H1 (cell line): Measurements from ENCODE around the gene B9D2. TPM values are rescaled to one million over a fixed set of nuclear protein-coding genes. Genes with fewer than 3 reads are reported as not detected.

ENCODE experiments used
- CTCF ChIA-PET: fragments of 300-600 bp; sonication (Branson Sonifier 250); formaldehyde crosslinking; loops from one replicate; lab custom pipeline; 2021; ENCODE audit not compliant: partially characterized antibody; lab: Charles Lee
- POLR2A ChIA-PET: fragments of 300-600 bp; sonication (Branson Sonifier 250); formaldehyde crosslinking; loops from one replicate; lab custom pipeline; 2021; ENCODE audit warnings: inconsistent platforms; ENCODE audit not compliant: partially characterized antibody; lab: Charles Lee
- DNase-seq, 2 experiments: peaks; one replicate each; pipeline versions ENCODE4 v3.0.0 to v3.0.0-alpha.2; 2010 to 2022; ENCODE audit warnings: low spot score in 2 of 2, low read depth in 1 of 2, mixed read lengths in 1 of 2
- FAIRE-seq: peaks from 2 replicates; lab custom pipeline; 2011; peaks lifted over from hg19 to GRCh38; lab: Jason Lieb, UNC
- H2AFZ ChIP-seq: 2 replicates; pipeline ENCODE4 v1.8.1; 2012; ENCODE audit warnings: low read length, inconsistent platforms
- H2AK5ac ChIP-seq: 2 replicates; pipeline ENCODE4 v1.6.1; 2013; ENCODE audit warnings: low read depth, low read length
- H2BK120ac ChIP-seq: replicated peaks from 2 replicates; pipeline ENCODE3; 2013; ENCODE audit warnings: low read depth, low read length, inconsistent platforms
- H2BK12ac ChIP-seq: 2 replicates; pipeline ENCODE4 v1.6.1; 2013; ENCODE audit warnings: low read depth, low read length
- H2BK15ac ChIP-seq: 2 replicates; pipeline ENCODE4 v1.6.1; 2013; ENCODE audit warnings: low read length
- H2BK20ac ChIP-seq: 2 replicates; pipeline ENCODE4 v1.6.1; 2013; ENCODE audit warnings: low read length
- H2BK5ac ChIP-seq: 2 replicates; pipeline ENCODE4 v1.6.1; 2013; ENCODE audit warnings: low read depth, low read length
- H3K14ac ChIP-seq: 2 replicates; pipeline ENCODE4 v1.6.1; 2013; ENCODE audit warnings: inconsistent platforms; ENCODE audit not compliant: insufficient read length
- H3K18ac ChIP-seq: 2 replicates; pipeline ENCODE4 v1.6.1; 2013; ENCODE audit warnings: low read length; ENCODE audit errors: extremely low read depth
- H3K23ac ChIP-seq: 2 replicates; pipeline ENCODE4 v1.6.1; 2013; ENCODE audit warnings: inconsistent platforms; ENCODE audit not compliant: insufficient read length
- H3K23me2 ChIP-seq: 2 replicates; pipeline ENCODE4 v1.6.1; 2013; ENCODE audit warnings: low read depth, low read length
- H3K27ac ChIP-seq: 2 replicates; pipeline ENCODE4 v1.6.1; 2011; ENCODE audit warnings: low read depth, low read length, inconsistent platforms
- H3K27me3 ChIP-seq, 4 experiments: replicated peaks in 1 of 4; 1 replicate in 1 of 4; 2 replicates in 3 of 4; pipeline versions ENCODE4 v1.6.1 to v1.8.1; 2011 to 2013; ENCODE audit warnings: low read length in 3 of 4, mild to moderate bottlenecking in 3 of 4, inconsistent platforms in 2 of 4, mixed read lengths in 2 of 4, moderate library complexity in 1 of 4; ENCODE audit not compliant: control insufficient read depth in 3 of 4, insufficient read depth in 3 of 4; ENCODE audit errors: extremely low read depth in 1 of 4
- H3K36me3 ChIP-seq, 4 experiments: 2 replicates each; pipeline versions ENCODE4 v1.6.1 to v1.8.1; 2011 to 2013; ENCODE audit warnings: mild to moderate bottlenecking in 4 of 4, low read length in 3 of 4, moderate library complexity in 2 of 4, control low read depth in 1 of 4, inconsistent platforms in 1 of 4; ENCODE audit not compliant: insufficient read depth in 4 of 4, control insufficient read depth in 2 of 4
- H3K4ac ChIP-seq: replicated peaks from 2 replicates; pipeline ENCODE3; 2013; ENCODE audit warnings: low read length, low read depth, mixed read lengths, inconsistent platforms; ENCODE audit not compliant: insufficient read length
- H3K4me1 ChIP-seq, 4 experiments: replicated peaks in 1 of 4; 1 replicate in 1 of 4; 2 replicates in 3 of 4; pipeline versions ENCODE4 v1.6.1 to v1.8.1; 2011 to 2013; ENCODE audit warnings: low read length in 3 of 4, inconsistent platforms in 2 of 4, mixed read lengths in 1 of 4; ENCODE audit not compliant: insufficient read depth in 4 of 4, control insufficient read depth in 3 of 4
- H3K4me2 ChIP-seq, 2 experiments: 2 replicates each; pipeline versions ENCODE4 v1.6.1 to v1.8.1; 2011 to 2013; ENCODE audit warnings: low read depth in 2 of 2, low read length in 2 of 2, control low read depth in 1 of 2, inconsistent platforms in 1 of 2, mild to moderate bottlenecking in 1 of 2; ENCODE audit not compliant: insufficient read depth in 1 of 2
- H3K4me3 ChIP-seq, 4 experiments: fragments of 200-600, 300-600 bp in 1 of 4; sonication (generic), shearing (Covaris generic), sonication (Bioruptor Twin) in 1 of 4; 2 replicates each; pipeline versions ENCODE4 v1.5.1 to v1.8.1; 2011 to 2016; ENCODE audit warnings: low read length in 4 of 4, low read depth in 3 of 4, control low read depth in 2 of 4, inconsistent platforms in 2 of 4, mild to moderate bottlenecking in 2 of 4, mixed read lengths in 1 of 4, moderate library complexity in 1 of 4; ENCODE audit not compliant: insufficient read depth in 2 of 4; ENCODE audit errors: extremely low read depth in 1 of 4
- H3K56ac ChIP-seq: replicated peaks from 2 replicates; pipeline ENCODE3; 2013; ENCODE audit warnings: low read depth, mild to moderate bottlenecking, mixed read lengths, low read length, inconsistent platforms; ENCODE audit not compliant: insufficient read length
- H3K79me1 ChIP-seq: 2 replicates; pipeline ENCODE4 v1.6.1; 2013; ENCODE audit warnings: low read depth, low read length, control low read depth
- H3K79me2 ChIP-seq, 2 experiments: 2 replicates each; pipeline versions ENCODE4 v1.6.1 to v1.8.1; 2012 to 2013; ENCODE audit warnings: low read length in 2 of 2, mild to moderate bottlenecking in 2 of 2, inconsistent platforms in 1 of 2; ENCODE audit not compliant: insufficient read depth in 2 of 2, control insufficient read depth in 1 of 2
- H3K9ac ChIP-seq, 4 experiments: replicated peaks in 1 of 4; 1 replicate in 1 of 4; 2 replicates in 3 of 4; pipeline versions ENCODE4 v1.6.1 to v1.8.1; 2011 to 2013; ENCODE audit warnings: low read depth in 3 of 4, low read length in 3 of 4, control low read depth in 2 of 4, mild to moderate bottlenecking in 2 of 4, moderate library complexity in 2 of 4, inconsistent platforms in 1 of 4; ENCODE audit errors: extremely low read depth in 1 of 4
- H3K9me3 ChIP-seq, 2 experiments: 2 replicates each; pipeline versions ENCODE4 v1.6.1 to v1.8.1; 2012 to 2013; ENCODE audit warnings: mild to moderate bottlenecking in 2 of 2, moderate library complexity in 2 of 2, control low read depth in 1 of 2, inconsistent platforms in 1 of 2, low read depth in 1 of 2, low read length in 1 of 2, mixed read lengths in 1 of 2; ENCODE audit not compliant: insufficient read depth in 2 of 2
- H4K20me1 ChIP-seq, 2 experiments: replicated peaks in 1 of 2; 2 replicates each; pipeline versions ENCODE3 to v1.8.1; 2011 to 2013; ENCODE audit warnings: inconsistent platforms in 2 of 2, low read length in 2 of 2, mild to moderate bottlenecking in 1 of 2; ENCODE audit not compliant: insufficient read depth in 2 of 2, control insufficient read depth in 1 of 2
- H4K5ac ChIP-seq: 2 replicates; pipeline ENCODE4 v1.6.1; 2013; ENCODE audit warnings: low read length, low read depth, mixed read lengths, inconsistent platforms; ENCODE audit not compliant: insufficient read length
- H4K8ac ChIP-seq: 2 replicates; pipeline ENCODE4 v1.8.0; 2013; ENCODE audit warnings: mild to moderate bottlenecking, moderate library complexity, low read length, inconsistent platforms; ENCODE audit not compliant: insufficient read depth; ENCODE audit errors: extremely low read depth
- H4K91ac ChIP-seq: replicated peaks from 2 replicates; pipeline ENCODE3; 2013; ENCODE audit warnings: low read length, mixed read lengths, inconsistent platforms; ENCODE audit not compliant: insufficient read length
- BCL11A ChIP-seq, 2 experiments: IDR thresholded peaks; one replicate each; pipeline ENCODE4 v1.6.1; 2011; ENCODE audit warnings: low read depth in 2 of 2, low read length in 2 of 2, mild to moderate bottlenecking in 2 of 2
- CTBP2 ChIP-seq: IDR thresholded peaks from 2 replicates; pipeline ENCODE4 v1.7.0; 2011; ENCODE audit warnings: borderline replicate concordance, mild to moderate bottlenecking, moderate library complexity, mixed read lengths, low read length; ENCODE audit not compliant: insufficient read depth, insufficient read length
- KDM5A ChIP-seq: fragments of 200-600 bp; IDR thresholded peaks from 2 replicates; pipeline ENCODE4 v1.7.1; 2012; ENCODE audit warnings: mild to moderate bottlenecking, low read length, inconsistent platforms, mixed read lengths
- WGBS, 2 experiments: shearing (Covaris generic) in 1 of 2; methylation state at CpG; one replicate each; pipeline versions ENCODE4 v1.1.6 to v1.1.7; 2013 to 2015; ENCODE audit warnings: low lambda C conversion rate in 2 of 2, mixed read lengths in 2 of 2, inconsistent platforms in 1 of 2, low coverage in 1 of 2, missing lambda C conversion rate in 1 of 2; ENCODE audit not compliant: insufficient replicate concordance in 2 of 2, insufficient coverage in 1 of 2, insufficient read length in 1 of 2; ENCODE audit errors: extremely low coverage in 1 of 2, missing lambda C conversion rate in 1 of 2; 5-methylcytosine and 5-hydroxymethylcytosine counted together
- polyA plus RNA-seq, 7 experiments: library from polyadenylated mRNA; depleted of rRNA in 3 of 7; stranded (reverse) in 5 of 7; unstranded in 2 of 7; fragments of >200 nt in 5 of 7; fragments of 200-250 nt in 2 of 7; gene quantifications; 1 replicate in 5 of 7; 2 replicates in 1 of 7; 4 replicates in 1 of 7; pipeline versions ENCODE4 v1.2.1 to v1.2.3, GENCODE V29; 2011 to 2013; ENCODE audit warnings: missing spikeins in 2 of 7, mixed read lengths in 2 of 7
- total RNA-seq: library from RNA; stranded (reverse); fragmentation: NEBNext Ultra II Directional; extraction: Animal tissue kit (Norgen Biotek cat#: 25700); gene quantifications from 2 replicates; pipeline ENCODE4 v1.2.1, GENCODE V29; 2021

The B9D2 gene
- total and polyA plus RNA-seq, 2 of the 8 experiments (the other 6 are each of a cell fraction or from before 2014, with no cell fraction given): 4.9 to 6.3 TPM

- H3K56ac ChIP-seq: no peak overlapping the region
- peak in 1 of 2 experiments; percentile 53 for DNase-seq
- no peak overlapping the region for H2AFZ ChIP-seq
- H3K4me3 ChIP-seq: peak overlapping the region; percentile 43 to 55 (median 50); a peak in 6 of 8 replicates
- H3K79me2 ChIP-seq: no peaks in the 10 kb centered on the region
- peak overlapping the region; percentile 50 for H2BK120ac ChIP-seq
- H2BK5ac ChIP-seq: peak overlapping the region; percentile 62; the same call in 1 of the 2 replicates
- no peak overlapping the region for H3K9ac ChIP-seq
- peaks cover 17% of the 10 kb centered on the region for H3K23me2 ChIP-seq
- no peak overlapping the region for H3K27ac ChIP-seq
- H3K23ac ChIP-seq: peak overlapping the region; percentile 7
- peak overlapping the region; percentile 95; the same call in 1 of the 2 replicates for H2BK12ac ChIP-seq
- peak overlapping the region; percentile 18; the same call in 1 of the 2 replicates for H2AK5ac ChIP-seq
- H2BK20ac ChIP-seq: peak overlapping the region; percentile 2; the same call in 1 of the 2 replicates
- peaks cover 15 to 32% (median 23%) of the 10 kb centered on the region in 4 experiments for H3K4me1 ChIP-seq
- no peak overlapping the region for H4K5ac ChIP-seq
- ChIA-PET POLR2A (interaction anchor here (0.6 to 12.6 kb wide), 9 partner anchors 9 to 118 kb away, joined by 3 to 137 read pairs (median 5); partner anchors contain the start of genes B9D2 and CCDC97), CTCF (interaction anchor here (0.6 kb wide), 1 partner anchor 466 kb away, joined by 3 read pairs; no protein-coding TSS in a partner anchor)
- peaks cover 0 to 4% of the 10 kb centered on the region in 2 experiments for H4K20me1 ChIP-seq
- TF ChIP-seq BCL11A (IDR thresholded peaks at IDR 0.05; ENCODE audit: low read depth in 2 of 2, low read length in 2 of 2) (no peak), CTBP2 (no peak), KDM5A (no peak)
- peak overlapping the region; percentile 94 for H4K91ac ChIP-seq
- no peaks in the 10 kb centered on the region; a peak in 3 of 8 replicates for H3K36me3 ChIP-seq
- H4K8ac ChIP-seq: peak overlapping the region; percentile 15
- peaks cover 0 to 6% (median 0%) of the 10 kb centered on the region in 4 experiments; a peak in 3 of 7 replicates for H3K27me3 ChIP-seq
- no peaks in the 10 kb centered on the region for H3K79me1 ChIP-seq
- no peak overlapping the region for H3K14ac ChIP-seq
- no peak for FAIRE-seq
- peak overlapping the region; percentile 19; the same call in 1 of the 2 replicates for H3K18ac ChIP-seq
- no peaks in the 10 kb centered on the region for H3K9me3 ChIP-seq
- H2BK15ac ChIP-seq: 0 out of 2 replicates have a peak overlapping the region, but pooled peaks have one; percentile 1
- 47% methylated on average over 24 of the region's 30 CpGs; no CpG with 5 or more reads in 1 of the 2 experiments for WGBS, 2 experiments
- H3K4ac ChIP-seq: peak overlapping the region; percentile 65
- peak overlapping the region; percentile 97 to 98 for H3K4me2 ChIP-seq
These were observed 37.8 kb downstream of the B9D2 start for GRCh38 chr19:41325947-41326706.
